Nephron (organoid): ENCODE data around the gene IL17RA.
A peak's percentile ranks its signal among the peaks of the same experiment; 100 is the strongest.

Source experiments
- H3K27ac Mint-ChIP-seq, 3 experiments: 2 replicates each; pipeline ENCODE4 v1.8.0; 2020; ENCODE audit warnings: mixed read lengths in 3 of 3, mild to moderate bottlenecking in 2 of 3, moderate library complexity in 1 of 3
- H3K27me3 Mint-ChIP-seq: 2 replicates; pipeline ENCODE4 v1.8.0; 2021; ENCODE audit warnings: low read depth, mild to moderate bottlenecking, moderate library complexity, mixed read lengths
- H3K36me3 Mint-ChIP-seq: 2 replicates; pipeline ENCODE4 v1.8.0; 2020; ENCODE audit warnings: low read depth, mixed read lengths
- H3K4me1 Mint-ChIP-seq: 2 replicates; pipeline ENCODE4 v1.8.0; 2020; ENCODE audit warnings: mixed read lengths
- H3K4me3 Mint-ChIP-seq, 3 experiments: 2 replicates each; pipeline ENCODE4 v1.8.0; 2020; ENCODE audit warnings: mild to moderate bottlenecking in 3 of 3, mixed read lengths in 3 of 3, moderate library complexity in 2 of 3
- H3K9me3 Mint-ChIP-seq: 2 replicates; pipeline ENCODE4 v1.8.0; 2020; ENCODE audit warnings: mixed read lengths
- CTCF ChIP-seq, 3 experiments: fragments of 200-600 bp; sonication (generic); IDR thresholded peaks; one replicate each; pipeline ENCODE4 v1.5.0; 2021; ENCODE audit warnings: antibody characterized with exemption in 3 of 3; ENCODE audit not compliant: unreplicated experiment in 3 of 3

IL17RA gene

GRCh38 chr22:17077255-17077654 is 7.5 kb upstream of the IL17RA start:
- no peaks in the 10 kb centered on the region for H3K4me1 Mint-ChIP-seq
- peaks cover 17% of the 10 kb centered on the region for H3K27me3 Mint-ChIP-seq
- no peak overlapping the region for H3K4me3 Mint-ChIP-seq
- TF ChIP-seq CTCF (IDR thresholded peaks at IDR 0.05; ENCODE audit: unreplicated experiment in 3 of 3), result no peak
- no peaks in the 10 kb centered on the region for H3K9me3 Mint-ChIP-seq
- H3K36me3 Mint-ChIP-seq, result no peaks in the 10 kb centered on the region
- no peak overlapping the region for H3K27ac Mint-ChIP-seq

- no peak overlapping the region for H3K27ac Mint-ChIP-seq
- no peak for TF ChIP-seq CTCF (IDR thresholded peaks at IDR 0.05; ENCODE audit: unreplicated experiment in 3 of 3)
- H3K9me3 Mint-ChIP-seq, result no peaks in the 10 kb centered on the region
- no peaks in the 10 kb centered on the region for H3K36me3 Mint-ChIP-seq
- H3K4me3 Mint-ChIP-seq, result no peak overlapping the region
- H3K4me1 Mint-ChIP-seq, result peaks cover 6% of the 10 kb centered on the region
- H3K27me3 Mint-ChIP-seq, result peaks cover 26% of the 10 kb centered on the region
Measured at GRCh38 chr22:17079572-17079971, 5.2 kb upstream of the IL17RA start.

- Mint-ChIP-seq H3K4me3 (peak overlapping the region; percentile 82 to 88 (median 87)), H3K4me1 (peaks cover 15% of the 10 kb centered on the region), H3K27me3 (peaks cover 41% of the 10 kb centered on the region), H3K36me3 (no peaks in the 10 kb centered on the region), H3K9me3 (no peaks in the 10 kb centered on the region), H3K27ac (peak overlapping the region in 1 of 3 experiments; percentile 48)
- TF ChIP-seq CTCF (IDR thresholded peaks at IDR 0.05; ENCODE audit: unreplicated experiment in 3 of 3), result no peak
Measured at GRCh38 chr22:17083255-17083654, 1.5 kb upstream of the IL17RA start.

GRCh38 chr22:17083811-17084441 is 874 bp upstream of the IL17RA start:
- H3K4me1 Mint-ChIP-seq, result peaks cover 15% of the 10 kb centered on the region
- H3K27ac Mint-ChIP-seq, result peak overlapping the region in 2 of 3 experiments; percentile 48 to 74
- peaks cover 41% of the 10 kb centered on the region for H3K27me3 Mint-ChIP-seq
- TF ChIP-seq CTCF (IDR thresholded peaks at IDR 0.05; ENCODE audit: unreplicated experiment in 3 of 3), result no peak
- peak overlapping the region; percentile 82 to 88 (median 87) for H3K4me3 Mint-ChIP-seq
- H3K36me3 Mint-ChIP-seq, result no peaks in the 10 kb centered on the region
- H3K9me3 Mint-ChIP-seq, result no peaks in the 10 kb centered on the region

GRCh38 chr22:17085277-17086181 is 729 bp downstream of the IL17RA start:
- Mint-ChIP-seq H3K4me1 (peaks cover 15% of the 10 kb centered on the region), H3K9me3 (no peaks in the 10 kb centered on the region), H3K27ac (no peak overlapping the region), H3K27me3 (peaks cover 41% of the 10 kb centered on the region), H3K4me3 (peak overlapping the region; percentile 82 to 89 (median 88)), H3K36me3 (no peaks in the 10 kb centered on the region)
- TF ChIP-seq CTCF (IDR thresholded peaks at IDR 0.05; ENCODE audit: unreplicated experiment in 3 of 3), result no peak
